HCT116 (cell line): Measurements from ENCODE around the gene C1orf174. TPM values are rescaled to one million over a fixed set of nuclear protein-coding genes. Genes with fewer than 3 reads are reported as not detected.

ENCODE experiments used
- ATAC-seq: fragments of 200-7000 bp; cut with Tn5 transposase; 2 replicates; pipeline ENCODE4 v1.9.1; 2020; ENCODE audit warnings: mild to moderate bottlenecking, moderate library complexity
- BruUV-seq: library from RNA; stranded (reverse); fragments of 400-500 nt; replicated peaks from 2 replicates; lab custom pipeline; 2021; lab: Mats Ljungman, UMichigan
- CTCF ChIA-PET: fragments of 300-600 bp; sonication (Branson Sonifier 250); formaldehyde crosslinking; loops from one replicate; lab custom pipeline; 2021; ENCODE audit warnings: antibody characterized with exemption; lab: Charles Lee
- POLR2A ChIA-PET: fragments of 300-600, 350-600 bp; sonication (Branson Sonifier 250); formaldehyde crosslinking; loops from one replicate; lab custom pipeline; 2021; ENCODE audit warnings: antibody characterized with exemption; lab: Charles Lee
- RAD21 ChIA-PET, 2 experiments: fragments of 300-600 bp; sonication (Branson Sonifier 250); formaldehyde crosslinking; loops; one replicate each; lab custom pipeline; 2023; ENCODE audit warnings: low total read pairs in 2 of 2; ENCODE audit not compliant: uncharacterized antibody in 2 of 2, unreplicated experiment in 2 of 2, low non-redundant PET in 1 of 2; lab: Charles Lee
- DNase-seq: peaks from one replicate; pipeline ENCODE4 v3.0.0-alpha.2; 2010; ENCODE audit warnings: low read depth, low spot score
- H2AFZ ChIP-seq: fragments of 200-600 bp; shearing (Covaris generic), sonication (generic); 2 replicates; pipeline ENCODE4 v1.6.1; 2017; ENCODE audit warnings: low read depth, mixed run types, mixed read lengths, antibody characterized with exemption, low read length; ENCODE audit not compliant: poor library complexity, severe bottlenecking
- H3K27ac ChIP-seq: 2 replicates; pipeline ENCODE4 v1.5.1; 2012; ENCODE audit warnings: low read depth, low read length
- H3K27me3 ChIP-seq: fragments of 200-600 bp; sonication (generic); 2 replicates; pipeline ENCODE4 v1.6.1; 2016; ENCODE audit warnings: mixed run types, low read length, mixed read lengths; ENCODE audit not compliant: insufficient read depth
- H3K36me3 ChIP-seq, 2 experiments: fragments of 200-500 bp in 1 of 2; fragments of 200-600 bp in 1 of 2; sonication (Bioruptor generic) in 1 of 2; sonication (generic) in 1 of 2; 2 replicates each; pipeline versions ENCODE4 v1.5.1 to v1.6.1; 2014 to 2016; ENCODE audit warnings: low read length in 2 of 2, inconsistent platforms in 1 of 2, mixed read lengths in 1 of 2, mixed run types in 1 of 2; ENCODE audit not compliant: insufficient read depth in 2 of 2, control insufficient read depth in 1 of 2
- H3K4me1 ChIP-seq, 2 experiments: fragments of 200-600 bp in 1 of 2; sonication (generic) in 1 of 2; 2 replicates each; pipeline versions ENCODE4 v1.5.1 to v1.6.1; 2012 to 2017; ENCODE audit warnings: low read length in 2 of 2, inconsistent platforms in 1 of 2, mild to moderate bottlenecking in 1 of 2, mixed read lengths in 1 of 2, mixed run types in 1 of 2, moderate library complexity in 1 of 2; ENCODE audit not compliant: insufficient read depth in 2 of 2, control insufficient read depth in 1 of 2
- H3K4me2 ChIP-seq: fragments of 200-600 bp; sonication (generic); 2 replicates; pipeline ENCODE4 v1.6.1; 2017; ENCODE audit warnings: mixed run types, low read length, mixed read lengths
- H3K4me3 ChIP-seq, 2 experiments: fragments of 200-600 bp in 1 of 2; sonication (generic) in 1 of 2; replicated peaks in 1 of 2; 2 replicates each; pipeline ENCODE4 v1.5.1; 2011 to 2016; ENCODE audit warnings: low read length in 2 of 2, control low read depth in 1 of 2, low read depth in 1 of 2, mild to moderate bottlenecking in 1 of 2, mixed read lengths in 1 of 2, mixed run types in 1 of 2
- H3K79me2 ChIP-seq: fragments of 200-600 bp; sonication (generic); 2 replicates; pipeline ENCODE4 v1.6.1; 2017; ENCODE audit warnings: mild to moderate bottlenecking, mixed run types, low read length, moderate library complexity, mixed read lengths; ENCODE audit not compliant: insufficient read depth
- H3K9ac ChIP-seq: fragments of 200-600 bp; sonication (generic); 2 replicates; pipeline ENCODE4 v1.6.1; 2016; ENCODE audit warnings: low read length, mixed read lengths
- H3K9me2 ChIP-seq: fragments of 200-600 bp; sonication (generic), shearing (Covaris generic); 2 replicates; pipeline ENCODE4 v1.6.1; 2017; ENCODE audit warnings: mixed run types, mild to moderate bottlenecking, moderate library complexity; ENCODE audit not compliant: insufficient read depth
- H3K9me3 ChIP-seq, 2 experiments: fragments of 200-500 bp in 1 of 2; fragments of 200-600 bp in 1 of 2; sonication (Bioruptor generic) in 1 of 2; sonication (generic) in 1 of 2; 2 replicates each; pipeline ENCODE4 v1.6.1; 2014 to 2017; ENCODE audit warnings: low read length in 2 of 2, mixed read lengths in 2 of 2, inconsistent platforms in 1 of 2, low read depth in 1 of 2, mild to moderate bottlenecking in 1 of 2, mixed run types in 1 of 2, moderate library complexity in 1 of 2; ENCODE audit not compliant: control insufficient read depth in 1 of 2, insufficient read depth in 1 of 2
- H4K20me1 ChIP-seq: fragments of 200-600 bp; sonication (generic), shearing (Covaris generic); 2 replicates; pipeline ENCODE4 v1.6.1; 2017; ENCODE audit warnings: mixed run types, mild to moderate bottlenecking, moderate library complexity; ENCODE audit not compliant: insufficient read depth
- EGR1 ChIP-seq: IDR thresholded peaks from 2 replicates; pipeline ENCODE4 v1.6.1; 2012; ENCODE audit warnings: low read depth
- JUND ChIP-seq: IDR thresholded peaks from 2 replicates; pipeline ENCODE4 v1.6.1; 2012
- MAX ChIP-seq: IDR thresholded peaks from 2 replicates; pipeline ENCODE4 v1.6.1; 2012
- POLR2A ChIP-seq: IDR thresholded peaks from 2 replicates; pipeline ENCODE4 v1.7.0; 2011; ENCODE audit warnings: borderline replicate concordance; ENCODE audit not compliant: insufficient read depth, insufficient read length; ENCODE audit errors: extremely low read depth
- POLR2AphosphoS5 ChIP-seq: IDR thresholded peaks from 2 replicates; pipeline ENCODE4 v1.6.1; 2011; ENCODE audit warnings: mild to moderate bottlenecking, low read depth, low read length, moderate library complexity
- SIN3A ChIP-seq: IDR thresholded peaks from 2 replicates; pipeline ENCODE4 v1.6.1; 2012; ENCODE audit warnings: low read depth
- SP1 ChIP-seq: IDR thresholded peaks from 2 replicates; pipeline ENCODE4 v1.6.1; 2012; ENCODE audit warnings: low read depth
- SRF ChIP-seq: IDR thresholded peaks from 2 replicates; pipeline ENCODE4 v1.6.1; 2012; ENCODE audit warnings: low read depth
- TCF7L2 ChIP-seq: IDR thresholded peaks from 2 replicates; pipeline ENCODE4 v1.7.0; 2011; ENCODE audit warnings: borderline replicate concordance, inconsistent platforms; ENCODE audit not compliant: insufficient read depth, insufficient read length; ENCODE audit errors: extremely low read depth
- ZBTB33 ChIP-seq: IDR thresholded peaks from 2 replicates; pipeline ENCODE4 v1.6.1; 2011; ENCODE audit warnings: mild to moderate bottlenecking, low read length, moderate library complexity; ENCODE audit not compliant: insufficient replicate concordance; ENCODE audit errors: extremely low read depth
- ZFX ChIP-seq: fragments of 450-650 bp; IDR thresholded peaks from 2 replicates; pipeline ENCODE4 v1.6.1; 2017
- ZNF274 ChIP-seq: fragments of 200-500 bp; sonication (Bioruptor generic); IDR thresholded peaks from 2 replicates; pipeline ENCODE4 v1.6.1; 2014; ENCODE audit warnings: mild to moderate bottlenecking, low read depth, low read length, inconsistent platforms
- intact Hi-C: fragments of 100-400 bp; cut with micrococcal nuclease; formaldehyde crosslinking; loops from 2 replicates; pipeline ENCODE4 v1.10.0; 2022
- total RNA-seq: library from RNA; stranded (reverse); gene quantifications from one replicate; pipeline ENCODE4 v1.2.1, GENCODE V29; 2021; ENCODE audit not compliant: unreplicated experiment

C1orf174 gene
- total RNA-seq, 1 experiment from 2014 or later: 33.7 TPM

GRCh38 chr1:3932156-3932919 lies 32.3 kb upstream of the C1orf174 start:
- Histone ChIP-seq H3K9me3 (peaks cover 0 to 3% of the 10 kb centered on the region in 2 experiments; a peak in 2 of 4 replicates), H2AFZ (no peak overlapping the region), H3K4me3 (no peak overlapping the region), H3K36me3 (no peaks in the 10 kb centered on the region), H3K27me3 (peaks cover 13% of the 10 kb centered on the region; the same call in 1 of the 2 replicates), H3K4me1 (no peaks in the 10 kb centered on the region), H3K79me2 (no peaks in the 10 kb centered on the region), H3K9ac (no peak overlapping the region), H3K9me2 (no peaks in the 10 kb centered on the region), H4K20me1 (no peaks in the 10 kb centered on the region), H3K4me2 (no peak overlapping the region), H3K27ac (no peak overlapping the region)
- ATAC-seq: no peak
- TF ChIP-seq POLR2A: no peak
- TF ChIP-seq SP1: no peak
- no peak for TF ChIP-seq SRF
- TF ChIP-seq TCF7L2: no peak
- no TSS peak for BruUV-seq
- no peak for DNase-seq
- intact Hi-C loops: no loop called here
- CTCF ChIA-PET: no interaction called here
- RAD21 ChIA-PET: no interaction called here
- POLR2A ChIA-PET: no interaction called here

- no peak for ATAC-seq
- H2AFZ ChIP-seq: no peak overlapping the region
- H3K9ac ChIP-seq: no peak overlapping the region
- H3K79me2 ChIP-seq: no peaks in the 10 kb centered on the region
- H3K4me3 ChIP-seq: no peak overlapping the region
- no peaks in the 10 kb centered on the region for H4K20me1 ChIP-seq
- no peak overlapping the region for H3K27ac ChIP-seq
- H3K36me3 ChIP-seq: no peaks in the 10 kb centered on the region
- CTCF ChIA-PET: no interaction called here
- intact Hi-C loops: no loop called here
- peaks cover 13% of the 10 kb centered on the region; the same call in 1 of the 2 replicates for H3K27me3 ChIP-seq
- no peaks in the 10 kb centered on the region for H3K9me2 ChIP-seq
- POLR2A ChIA-PET: no interaction called here
- no TSS peak for BruUV-seq
- no peaks in the 10 kb centered on the region for H3K4me1 ChIP-seq
- DNase-seq: no peak
- RAD21 ChIA-PET: no interaction called here
- H3K4me2 ChIP-seq: no peak overlapping the region
- no peaks in the 10 kb centered on the region; a peak in 1 of 4 replicates for H3K9me3 ChIP-seq
- TF ChIP-seq MAX: no peak
- no peak for TF ChIP-seq EGR1
- no peak for TF ChIP-seq JUND
- TF ChIP-seq ZNF274: no peak
- no peak for TF ChIP-seq POLR2AphosphoS5
- no peak for TF ChIP-seq SIN3A
- no peak for TF ChIP-seq ZBTB33
- no peak for TF ChIP-seq SP1
- TF ChIP-seq ZFX: no peak
These were observed 31.2 kb upstream of the C1orf174 start for GRCh38 chr1:3931007-3931912.
